ENCODE measurements around the gene TSSK6.

Gene TSSK6

DNA sequence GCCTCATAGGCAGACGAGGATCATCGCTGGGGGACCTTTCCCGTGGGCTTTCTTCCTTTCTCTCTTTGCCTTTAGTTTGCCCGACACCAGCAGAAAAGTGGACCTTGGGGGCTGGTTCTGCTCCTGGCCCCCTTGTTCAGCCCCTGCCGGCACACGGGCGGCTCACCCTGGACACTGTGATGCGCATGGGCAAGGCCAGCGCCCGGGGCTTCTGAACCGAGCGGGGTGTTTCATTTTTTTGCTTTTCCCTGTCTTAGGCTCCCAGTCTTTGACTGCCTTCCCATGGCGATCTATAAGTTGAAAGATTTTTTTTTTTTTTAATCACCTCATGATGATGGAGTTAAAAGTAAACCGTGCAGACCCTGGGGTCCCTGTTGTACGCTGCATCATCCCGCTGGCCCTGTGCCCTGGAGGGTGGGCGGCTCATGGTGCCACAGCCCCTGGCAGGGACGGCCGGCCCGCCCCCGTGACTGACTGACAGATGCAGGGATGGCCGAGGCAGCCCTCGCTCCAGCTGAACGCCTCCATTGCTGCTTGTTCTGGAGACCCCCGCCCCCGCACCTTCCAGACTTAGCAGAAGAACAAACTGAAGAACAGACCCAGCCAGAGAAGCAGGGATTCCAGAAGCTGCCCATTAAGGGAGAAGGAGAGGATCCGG is 9.6 kb downstream of the TSSK6 start:
- DNase-seq (ENCODE audit: low spot score) = no peak

DNA sequence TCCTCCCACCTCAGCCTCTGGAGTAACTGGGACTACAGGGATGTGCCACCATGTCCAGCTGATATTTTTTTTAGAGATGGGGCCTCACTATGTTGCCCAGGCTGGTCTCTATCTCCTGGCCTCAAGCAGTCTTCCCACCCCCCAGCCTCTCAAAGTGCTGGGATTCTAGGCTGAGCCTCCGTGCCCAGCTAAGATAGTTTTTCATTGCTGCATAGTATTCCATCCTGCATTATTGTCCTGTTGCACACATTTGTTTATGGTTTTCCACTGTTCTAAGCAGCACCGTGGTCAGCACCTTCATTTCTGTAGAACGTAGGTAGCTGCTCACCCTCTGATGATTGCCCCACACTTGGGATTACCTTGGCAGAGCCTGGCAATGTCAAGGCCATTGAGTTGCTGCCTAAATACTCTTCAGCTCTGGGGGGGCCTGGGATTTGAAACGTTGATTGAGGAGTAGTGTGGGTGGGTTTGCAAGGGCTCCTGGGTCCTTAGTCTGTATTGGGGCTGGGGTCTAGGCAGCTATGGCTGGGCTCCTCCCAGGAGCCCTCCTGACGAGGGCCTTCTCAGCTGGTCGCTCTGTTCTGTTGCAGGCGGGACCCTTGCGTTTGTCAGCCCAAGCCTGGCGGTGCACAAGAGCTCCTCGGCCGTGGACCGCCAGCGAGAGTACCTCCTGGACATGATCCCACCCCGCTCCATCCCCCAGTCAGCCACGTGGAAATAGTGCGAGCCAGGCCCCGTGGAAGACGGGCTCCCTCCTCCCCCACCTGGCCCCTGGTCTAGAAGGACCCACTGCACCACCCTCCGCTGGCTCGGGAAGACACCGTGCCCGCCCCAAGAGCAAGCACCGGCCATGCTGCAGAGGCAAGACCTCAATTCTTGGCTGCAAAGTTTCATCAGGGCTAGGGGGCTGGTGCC is 10.3 kb downstream of the TSSK6 start:
- no peak for DNase-seq (ENCODE audit: low spot score)

DNA sequence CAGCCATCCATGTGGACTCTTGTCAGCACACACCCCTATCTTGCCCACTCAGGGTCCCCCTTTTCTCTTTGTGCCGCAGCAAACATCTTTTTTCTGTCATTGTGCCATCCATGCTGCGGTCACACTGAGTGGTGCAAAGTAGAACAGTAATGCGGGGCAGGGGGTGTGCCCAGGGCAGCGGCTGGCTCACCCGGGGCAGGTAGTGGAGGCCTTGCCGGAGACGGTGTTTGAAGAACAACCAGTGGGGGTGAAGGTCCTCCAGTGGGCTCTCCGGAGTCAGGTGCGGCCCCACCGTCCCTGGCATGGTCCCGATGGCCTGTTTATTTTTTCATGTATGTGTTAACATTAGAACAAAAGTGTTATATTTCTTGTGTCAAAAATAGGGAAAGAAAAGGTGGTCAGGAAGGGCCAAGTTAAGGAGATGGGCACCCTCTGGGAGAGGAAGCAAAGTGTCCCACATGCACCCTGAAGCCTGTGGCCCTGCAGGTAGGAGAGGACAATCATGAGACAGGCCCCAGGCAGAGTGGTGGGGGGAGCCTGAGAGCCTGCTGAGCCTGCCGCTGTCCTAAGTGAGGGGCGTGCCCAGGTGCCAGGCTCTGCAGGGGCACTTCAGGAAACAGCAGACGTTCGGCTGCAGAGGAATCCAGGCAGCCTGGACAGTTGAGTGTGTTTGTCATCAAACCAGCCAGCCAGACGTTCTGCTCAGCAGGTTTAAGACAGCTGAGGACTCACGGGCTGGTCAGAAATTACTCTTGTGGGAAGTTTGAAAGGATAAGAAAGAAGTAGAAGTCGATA is 12.3 kb downstream of the TSSK6 start:
- DNase-seq (ENCODE audit: low spot score) = no peak

DNA sequence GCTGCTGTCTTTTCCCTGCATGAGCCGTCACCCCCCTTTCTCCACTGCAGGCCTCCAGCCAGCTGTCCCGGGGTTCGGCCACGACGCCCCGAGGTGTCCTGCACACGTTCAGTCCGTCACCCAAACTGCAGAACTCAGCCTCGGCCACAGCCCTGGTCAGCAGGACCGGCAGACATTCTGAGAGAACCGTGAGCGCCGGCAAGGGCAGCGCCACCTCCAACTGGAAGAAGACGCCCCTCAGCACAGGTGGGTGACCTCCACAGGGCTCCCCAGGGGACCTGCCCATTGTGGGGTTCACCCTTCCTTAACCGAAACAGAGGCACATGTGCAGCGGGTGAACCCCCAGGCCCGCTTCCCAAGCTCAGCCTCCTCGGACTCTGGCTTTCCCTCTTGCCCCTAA is 13.1 kb downstream of the TSSK6 start:
- no peak for DNase-seq (ENCODE audit: low spot score)

DNA sequence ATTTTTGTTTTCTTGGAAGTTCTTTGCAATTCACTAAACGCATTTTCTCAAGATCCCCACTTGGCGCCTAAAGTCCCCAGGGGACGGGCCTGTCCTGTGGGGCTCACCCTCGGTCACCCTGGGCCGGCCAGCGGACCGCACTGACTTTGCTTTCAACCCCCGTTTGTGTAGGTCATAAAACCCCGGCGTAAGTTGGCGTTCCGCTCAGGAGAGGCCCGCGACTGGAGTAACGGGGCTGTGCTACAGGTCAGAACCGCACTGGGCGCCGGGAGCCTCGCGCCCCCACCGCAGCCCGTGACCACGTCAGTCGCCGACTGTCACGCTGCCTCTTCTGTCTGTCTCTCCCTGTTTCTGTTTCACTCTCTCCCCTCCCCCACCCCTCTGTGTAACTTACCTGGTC is 13.6 kb downstream of the TSSK6 start:
- DNase-seq (ENCODE audit: low spot score) = no peak

DNA sequence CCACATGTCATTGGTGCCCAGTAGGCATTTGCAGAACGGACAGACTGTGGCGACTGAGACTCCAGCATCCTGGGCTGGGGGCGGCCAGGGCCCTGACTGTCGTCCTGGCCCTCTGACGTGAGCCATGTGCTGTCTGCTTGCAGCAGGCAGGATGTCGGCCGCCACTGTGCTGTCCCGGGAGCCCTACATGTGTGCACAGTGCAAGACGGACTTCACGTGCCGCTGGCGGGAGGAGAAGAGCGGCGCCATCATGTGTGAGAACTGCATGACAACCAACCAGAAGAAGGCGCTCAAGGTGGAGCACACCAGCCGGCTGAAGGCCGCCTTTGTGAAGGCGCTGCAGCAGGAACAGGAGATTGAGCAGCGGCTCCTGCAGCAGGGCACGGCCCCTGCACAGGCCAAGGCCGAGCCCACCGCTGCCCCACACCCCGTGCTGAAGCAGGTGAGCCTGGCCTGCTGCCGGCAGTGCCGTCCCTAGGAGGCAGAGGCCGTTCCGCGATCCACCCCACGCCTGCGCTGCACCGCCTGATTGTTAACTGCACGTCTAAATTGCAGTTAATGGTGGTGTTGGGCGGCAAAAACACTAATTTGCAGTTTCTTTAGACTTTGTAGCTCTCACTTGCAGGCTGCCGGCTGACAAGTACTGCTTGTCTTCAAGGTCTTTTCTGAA is 14.2 kb downstream of the TSSK6 start:
- no peak for DNase-seq (ENCODE audit: low spot score)

DNA sequence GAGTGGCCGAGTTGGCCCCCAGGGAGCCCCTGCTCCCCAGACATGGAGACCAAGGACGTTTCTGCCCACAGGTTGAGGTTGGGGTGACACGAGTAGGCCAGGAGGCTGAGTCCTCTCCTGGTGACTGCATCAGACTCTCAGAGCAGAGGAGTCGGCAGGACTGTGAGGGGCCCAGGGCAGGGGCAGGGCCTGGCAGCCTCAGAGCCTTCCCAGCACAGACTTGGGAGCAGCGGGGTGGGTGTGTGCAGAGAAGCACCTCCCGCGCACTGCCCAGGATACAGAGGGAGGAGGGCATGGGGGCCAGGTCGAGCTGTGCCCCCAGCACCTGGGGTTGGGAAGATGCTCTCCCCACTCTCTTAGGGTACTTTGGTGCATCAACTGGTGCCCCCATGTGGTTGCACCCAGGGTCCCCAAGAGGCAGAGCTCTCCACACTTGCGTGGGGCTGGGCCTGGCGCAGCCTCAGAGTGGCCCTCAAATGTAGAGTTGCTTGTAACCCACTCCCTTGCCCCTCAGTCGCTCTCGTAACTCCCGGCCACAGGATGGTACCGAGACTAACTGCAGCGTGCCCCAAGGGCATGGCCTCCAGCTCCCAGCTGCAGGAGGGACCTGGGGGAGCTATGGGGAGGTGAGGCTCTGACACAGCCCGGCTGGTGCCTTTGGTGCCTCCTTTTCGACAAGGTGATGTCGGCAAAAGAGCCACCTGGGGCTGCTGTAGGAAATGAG is 15.9 kb downstream of the TSSK6 start:
- DNase-seq (ENCODE audit: low spot score) = no peak

DNA sequence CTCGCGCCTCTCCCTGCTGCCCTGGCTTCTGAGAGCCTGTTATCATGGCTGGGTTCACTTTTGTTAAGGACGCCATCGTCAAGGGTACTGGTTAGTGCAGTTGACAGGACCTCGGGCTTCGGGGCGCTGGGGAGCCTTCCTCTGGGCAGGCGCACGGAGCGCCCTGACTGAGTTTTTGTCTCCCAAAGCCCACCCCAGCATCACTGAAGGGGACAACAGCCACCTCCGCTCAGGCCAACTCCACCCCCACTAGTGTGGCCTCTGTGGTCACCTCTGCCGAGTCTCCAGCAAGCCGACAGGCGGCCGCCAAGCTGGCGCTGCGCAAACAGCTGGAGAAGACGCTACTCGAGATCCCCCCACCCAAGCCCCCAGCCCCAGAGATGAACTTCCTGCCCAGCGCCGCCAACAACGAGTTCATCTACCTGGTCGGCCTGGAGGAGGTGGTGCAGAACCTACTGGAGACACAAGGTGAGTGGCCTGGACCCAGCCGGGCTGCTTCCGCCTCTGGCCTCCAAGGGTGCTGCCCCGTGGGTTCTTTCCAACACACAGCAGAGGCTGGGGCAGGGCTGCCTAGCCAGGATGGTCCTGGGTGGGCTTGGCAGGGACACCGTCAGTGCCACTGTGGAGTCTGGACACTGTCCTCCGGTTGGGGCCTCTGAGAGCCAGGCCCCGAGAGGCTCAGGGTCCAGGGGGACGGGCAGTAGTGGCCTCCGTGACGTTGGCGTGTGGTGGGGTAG is 16.9 kb downstream of the TSSK6 start:
- DNase-seq (ENCODE audit: low spot score) = no peak

DNA sequence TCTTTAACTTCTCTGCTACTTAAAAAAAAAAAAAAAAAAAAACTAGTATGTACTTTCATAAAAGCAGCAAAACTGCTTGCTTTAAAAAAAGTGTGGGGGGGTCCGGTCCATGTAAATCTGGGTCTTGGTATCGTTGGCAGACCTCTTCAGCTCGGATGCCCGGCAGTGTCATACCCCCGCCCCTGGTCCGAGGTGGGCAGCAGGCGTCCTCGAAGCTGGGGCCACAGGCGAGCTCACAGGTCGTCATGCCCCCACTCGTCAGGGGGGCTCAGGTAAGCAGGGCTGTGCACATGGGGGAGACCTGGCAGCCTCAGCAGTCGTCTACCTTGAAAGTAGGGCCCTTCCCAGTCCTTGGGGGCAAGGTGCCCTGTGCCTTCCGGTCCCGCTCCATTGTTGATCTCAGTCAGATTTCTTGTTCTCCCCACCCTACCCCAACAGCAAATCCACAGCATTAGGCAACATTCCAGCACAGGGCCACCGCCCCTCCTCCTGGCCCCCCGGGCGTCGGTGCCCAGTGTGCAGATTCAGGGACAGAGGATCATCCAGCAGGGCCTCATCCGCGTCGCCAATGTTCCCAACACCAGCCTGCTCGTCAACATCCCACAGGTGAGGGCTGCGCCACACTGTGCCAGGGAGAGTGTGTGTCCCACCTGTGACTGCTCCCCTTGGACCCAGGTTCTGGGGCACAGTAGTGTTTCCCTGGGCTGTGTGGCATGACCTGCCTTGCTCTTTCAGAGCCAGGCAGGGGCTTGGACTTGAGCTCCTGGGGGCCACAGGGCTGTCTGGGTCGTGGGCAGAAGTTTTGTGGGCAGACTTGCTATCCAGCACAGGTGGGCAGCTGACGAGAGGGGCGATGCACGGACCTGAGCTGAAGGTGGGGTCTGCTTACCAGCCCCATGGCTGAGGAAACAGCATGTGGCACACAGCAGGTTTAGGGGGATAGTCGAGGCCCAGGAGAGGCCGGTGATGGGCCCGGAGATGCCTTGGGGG is 19.4 kb downstream of the TSSK6 start:
- DNase-seq (ENCODE audit: low spot score) = no peak

DNA sequence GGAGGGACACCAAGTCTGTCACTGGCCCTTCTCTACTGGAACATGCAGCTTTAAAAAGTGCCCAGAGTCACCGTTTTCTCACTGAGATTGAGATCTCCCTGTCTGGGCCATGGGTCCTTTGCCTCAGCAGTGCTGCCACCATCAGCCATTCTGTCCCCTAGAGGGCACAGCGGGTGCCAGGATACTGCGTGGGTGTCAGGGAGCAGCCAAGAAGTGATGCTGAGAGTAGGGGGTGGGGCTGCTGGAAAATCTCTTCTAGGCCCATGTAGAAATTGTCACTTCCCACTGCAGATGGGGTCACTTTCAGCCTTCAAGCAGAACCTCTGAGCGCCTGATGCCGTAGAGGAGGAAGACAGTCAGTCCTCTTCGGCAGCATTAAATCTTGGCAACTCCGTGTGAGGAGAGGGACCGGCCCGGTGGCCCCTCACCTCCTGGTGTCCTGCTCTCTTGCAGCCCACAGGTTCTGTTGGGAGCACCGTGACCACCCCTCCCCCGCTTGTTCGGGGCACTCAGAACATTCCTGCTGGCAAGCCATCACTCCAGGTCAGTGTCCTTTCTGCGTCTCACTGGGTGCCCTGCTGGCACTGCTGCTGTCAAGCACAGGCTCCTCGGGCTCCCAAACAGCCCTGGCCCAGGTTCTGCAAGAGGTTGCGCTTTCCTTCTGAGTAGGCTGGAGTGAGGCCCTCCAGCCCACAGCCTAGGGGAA is 21.4 kb downstream of the TSSK6 start:
- no peak for DNase-seq (ENCODE audit: low spot score)

DNA sequence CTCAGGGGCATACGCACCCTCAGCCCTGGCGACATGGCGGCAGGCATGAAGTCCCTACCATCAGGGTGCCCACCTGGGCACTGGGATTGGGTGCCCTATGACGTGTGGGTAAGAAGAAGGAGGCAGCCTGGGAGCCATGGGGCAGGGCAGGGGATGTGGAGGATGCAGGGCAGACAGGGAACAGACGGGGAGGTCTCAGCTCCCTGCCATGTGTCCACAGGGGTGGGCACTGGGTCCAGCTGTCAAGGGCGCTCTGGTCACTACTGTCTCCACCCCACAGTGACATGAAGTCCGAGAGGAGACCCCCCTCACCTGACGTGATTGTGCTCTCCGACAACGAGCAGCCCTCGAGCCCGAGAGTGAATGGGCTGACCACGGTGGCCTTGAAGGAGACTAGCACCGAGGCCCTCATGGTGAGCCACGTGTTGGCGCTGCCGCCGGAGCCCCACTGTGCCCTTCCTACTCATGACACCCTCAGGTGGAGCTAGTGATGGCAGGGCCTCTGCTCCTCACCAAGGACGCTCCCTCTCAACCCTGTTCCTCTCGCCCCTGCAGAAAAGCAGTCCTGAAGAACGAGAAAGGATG is 23.2 kb downstream of the TSSK6 start:
- DNase-seq (ENCODE audit: low spot score) = no peak

DNA sequence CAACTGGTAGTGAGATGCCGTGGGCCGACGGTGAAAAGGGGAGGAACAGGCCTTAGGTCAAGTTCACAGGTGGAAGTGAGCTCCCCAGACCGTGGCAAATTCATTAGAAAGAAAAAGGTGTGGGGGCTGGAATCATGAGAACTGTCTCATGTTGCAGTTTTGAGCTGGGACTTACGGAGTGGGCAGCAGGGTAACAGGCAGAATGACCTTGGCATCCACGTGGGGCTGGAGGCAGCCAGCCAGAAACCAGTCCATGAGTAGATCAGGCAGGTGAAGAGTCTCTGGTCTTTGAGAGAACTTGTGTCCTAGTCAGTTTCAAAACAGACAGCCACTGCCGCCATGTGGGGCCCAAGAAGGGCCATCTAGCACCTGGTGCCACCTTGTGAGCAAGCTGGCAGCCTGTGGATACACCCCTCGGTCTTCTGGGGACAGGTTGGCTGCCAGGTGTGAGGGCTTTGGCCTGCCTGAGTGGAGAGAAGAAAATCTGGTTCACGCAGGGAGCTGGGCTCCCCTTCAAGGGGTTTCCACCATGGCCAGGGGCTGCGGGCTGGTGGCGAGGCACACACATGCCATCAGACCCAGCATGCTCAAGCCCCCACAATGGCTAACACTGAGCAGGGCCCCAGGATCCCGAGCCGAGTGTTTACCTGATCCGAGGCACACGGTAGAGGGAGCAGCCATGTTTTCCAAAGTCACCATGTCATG is 23.9 kb downstream of the TSSK6 start:
- no peak for DNase-seq (ENCODE audit: low spot score)

DNA sequence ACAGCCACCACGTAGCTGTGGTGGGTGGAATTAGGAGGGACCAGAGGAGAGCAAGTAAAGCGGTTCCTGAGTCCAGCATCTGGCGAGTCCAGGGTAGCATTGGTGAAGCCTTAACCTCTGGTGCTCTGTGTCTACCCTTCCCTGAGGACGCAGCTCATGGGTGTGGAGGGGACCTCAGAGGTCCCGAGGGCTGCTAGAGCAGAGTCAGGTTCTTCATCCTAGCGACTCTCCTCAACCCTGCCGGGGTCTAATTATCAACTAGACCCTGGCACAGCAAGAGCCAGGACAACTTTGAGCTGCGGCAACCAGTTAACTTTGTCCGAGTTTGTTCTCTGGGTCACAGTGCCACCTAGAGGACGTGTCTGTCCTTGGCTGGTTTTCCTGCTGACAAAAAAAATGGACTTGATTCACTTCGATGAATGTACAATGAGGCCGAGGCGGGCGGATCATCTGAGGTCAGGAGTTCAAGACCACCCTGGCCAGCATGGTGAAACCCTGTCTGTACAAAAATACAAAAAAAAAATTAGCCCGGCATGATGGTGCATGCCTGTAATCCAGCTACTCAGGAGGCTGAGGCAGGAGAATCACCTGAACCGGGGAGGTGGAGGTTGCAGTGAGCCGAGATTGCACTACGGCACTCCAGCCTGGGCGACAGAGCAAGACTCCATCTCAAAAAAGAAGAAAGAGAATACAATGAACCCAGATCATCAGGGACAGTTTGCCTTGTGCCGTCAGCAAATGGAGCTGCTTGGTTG is 25.0 kb downstream of the TSSK6 start:
- DNase-seq (ENCODE audit: low spot score) = peak; percentile 84

DNA sequence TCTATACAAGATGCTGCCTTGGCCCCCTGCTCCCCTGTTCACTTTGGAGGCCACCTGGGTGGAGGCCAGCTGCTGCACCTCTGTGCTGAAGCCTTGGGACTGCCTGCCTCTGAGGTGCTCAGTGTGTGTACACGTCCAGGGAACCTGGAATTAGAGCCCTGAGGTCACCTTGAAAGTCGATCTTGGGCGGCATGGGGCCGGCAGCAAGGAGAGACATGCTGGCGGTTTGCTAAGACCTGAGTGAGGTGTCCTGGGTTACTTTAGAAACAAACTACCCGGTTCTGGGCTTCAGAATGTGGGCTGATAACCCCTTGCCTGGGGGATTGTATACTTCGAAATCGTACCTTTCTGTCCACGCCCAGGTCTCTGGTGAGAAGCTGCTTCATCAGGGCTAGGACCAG is 25.5 kb downstream of the TSSK6 start:
- DNase-seq (ENCODE audit: low spot score) = no peak

DNA sequence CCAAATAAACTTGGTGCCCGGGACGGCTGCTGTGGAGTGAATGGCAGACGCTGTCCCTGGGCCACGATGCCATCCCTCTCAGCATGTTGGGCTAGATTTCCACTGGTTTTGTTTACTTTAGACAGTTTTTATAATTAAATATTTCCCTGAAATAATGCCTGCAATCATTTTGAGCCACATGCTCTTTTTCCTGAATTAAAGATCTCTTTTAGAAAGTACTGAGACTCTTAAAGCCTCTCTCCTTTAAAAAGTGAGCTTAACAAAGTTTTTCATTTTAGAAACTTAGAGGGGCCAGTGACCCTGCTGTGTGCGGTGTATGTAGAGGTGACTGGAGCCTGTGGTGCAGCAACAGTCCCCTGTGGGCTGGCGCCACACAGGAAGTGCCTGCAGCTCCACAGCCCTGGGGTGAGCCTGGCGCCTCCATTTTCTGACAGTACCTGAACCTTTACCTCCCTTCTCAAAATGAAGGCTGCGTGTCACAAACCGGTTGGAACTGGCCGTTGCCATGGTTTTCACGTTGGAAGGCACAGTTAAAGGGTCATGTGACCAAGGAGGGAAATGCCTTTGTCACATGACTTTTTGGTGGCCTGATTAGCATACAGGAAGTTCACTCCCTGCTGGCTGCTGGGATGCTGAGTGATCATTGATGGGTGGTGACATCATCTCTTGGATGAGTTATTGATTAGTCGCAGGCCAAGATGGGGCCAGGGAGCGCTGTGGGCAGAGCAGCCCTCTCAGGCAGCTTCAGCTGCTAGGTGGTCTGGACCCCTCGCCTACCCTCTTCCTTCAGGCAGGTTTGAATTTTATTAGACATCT is 26.3 kb downstream of the TSSK6 start:
- peak; percentile 70 for DNase-seq (ENCODE audit: low spot score)

All from germinal center (tissue), 1 donor.